ENCODE results near the gene THBS4.

DNA sequence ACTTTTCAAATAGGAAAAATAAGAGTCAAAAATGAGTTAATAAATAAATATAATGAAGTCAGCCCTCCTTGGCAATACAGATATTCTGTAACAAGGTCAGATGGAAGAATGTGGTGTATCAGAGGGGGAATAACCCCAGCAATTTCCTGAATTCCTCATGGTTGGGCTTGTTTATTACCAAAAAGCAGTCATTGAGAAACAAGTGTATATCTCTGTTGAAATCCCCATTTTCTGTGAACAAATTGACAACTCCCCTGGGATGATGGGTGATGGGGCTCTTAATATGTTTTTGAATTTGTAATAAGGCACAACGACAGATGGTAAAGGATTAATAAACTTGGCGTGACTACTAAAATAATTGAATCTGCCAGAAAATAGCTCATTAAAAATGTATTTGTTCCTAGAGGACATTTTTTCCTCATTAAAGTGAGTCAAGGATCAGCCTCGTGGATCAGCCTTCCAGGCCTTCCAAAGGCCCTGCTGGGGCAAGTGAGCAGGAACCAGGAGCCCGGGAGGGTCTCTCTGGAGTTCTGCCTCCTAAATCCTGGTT is 34.2 kb downstream of the THBS4 start:
- TF ChIP-seq, protein P1, sequence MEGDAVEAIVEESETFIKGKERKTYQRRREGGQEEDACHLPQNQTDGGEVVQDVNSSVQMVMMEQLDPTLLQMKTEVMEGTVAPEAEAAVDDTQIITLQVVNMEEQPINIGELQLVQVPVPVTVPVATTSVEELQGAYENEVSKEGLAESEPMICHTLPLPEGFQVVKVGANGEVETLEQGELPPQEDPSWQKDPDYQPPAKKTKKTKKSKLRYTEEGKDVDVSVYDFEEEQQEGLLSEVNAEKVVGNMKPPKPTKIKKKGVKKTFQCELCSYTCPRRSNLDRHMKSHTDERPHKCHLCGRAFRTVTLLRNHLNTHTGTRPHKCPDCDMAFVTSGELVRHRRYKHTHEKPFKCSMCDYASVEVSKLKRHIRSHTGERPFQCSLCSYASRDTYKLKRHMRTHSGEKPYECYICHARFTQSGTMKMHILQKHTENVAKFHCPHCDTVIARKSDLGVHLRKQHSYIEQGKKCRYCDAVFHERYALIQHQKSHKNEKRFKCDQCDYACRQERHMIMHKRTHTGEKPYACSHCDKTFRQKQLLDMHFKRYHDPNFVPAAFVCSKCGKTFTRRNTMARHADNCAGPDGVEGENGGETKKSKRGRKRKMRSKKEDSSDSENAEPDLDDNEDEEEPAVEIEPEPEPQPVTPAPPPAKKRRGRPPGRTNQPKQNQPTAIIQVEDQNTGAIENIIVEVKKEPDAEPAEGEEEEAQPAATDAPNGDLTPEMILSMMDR (IDR thresholded peaks at IDR 0.05; ENCODE audit: low read depth, low read length) = no peak
- no peak for TF ChIP-seq EZH2phosphoT487 (IDR thresholded peaks at IDR 0.05; ENCODE audit: low read depth)

All from OCI-LY3 (cell line).